Stimulated activated CD4-positive, alpha-beta T cell treated with anti-CD3 and anti-CD28 coated beads, Interleukin-2, amount 100 ng/mL, for 24 hours (primary cell): ENCODE data around the gene PCGF2.

Source experiments
- DNase-seq, 2 donors: peaks; one replicate each; pipeline ENCODE4 v3.0.0-alpha.2; 2020

Gene PCGF2

DNA sequence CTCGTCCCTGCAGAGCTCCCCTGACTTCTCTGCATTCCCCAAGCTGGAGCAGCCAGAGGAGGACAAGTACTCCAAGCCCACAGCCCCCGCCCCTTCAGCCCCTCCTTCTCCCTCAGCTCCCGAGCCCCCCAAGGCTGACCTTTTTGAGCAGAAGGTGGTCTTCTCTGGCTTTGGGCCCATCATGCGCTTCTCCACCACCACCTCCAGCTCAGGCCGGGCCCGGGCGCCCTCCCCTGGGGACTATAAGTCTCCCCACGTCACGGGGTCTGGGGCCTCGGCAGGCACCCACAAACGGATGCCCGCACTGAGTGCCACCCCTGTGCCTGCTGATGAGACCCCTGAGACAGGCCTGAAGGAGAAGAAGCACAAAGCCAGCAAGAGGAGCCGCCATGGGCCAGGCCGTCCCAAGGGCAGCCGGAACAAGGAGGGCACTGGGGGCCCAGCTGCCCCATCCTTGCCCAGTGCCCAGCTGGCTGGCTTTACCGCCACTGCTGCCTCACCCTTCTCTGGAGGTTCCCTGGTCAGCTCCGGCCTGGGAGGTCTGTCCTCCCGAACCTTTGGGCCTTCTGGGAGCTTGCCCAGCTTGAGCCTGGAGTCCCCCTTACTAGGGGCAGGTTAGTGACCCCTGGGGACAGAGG is 31.6 kb downstream of the PCGF2 start:
- DNase-seq = no peak

DNA sequence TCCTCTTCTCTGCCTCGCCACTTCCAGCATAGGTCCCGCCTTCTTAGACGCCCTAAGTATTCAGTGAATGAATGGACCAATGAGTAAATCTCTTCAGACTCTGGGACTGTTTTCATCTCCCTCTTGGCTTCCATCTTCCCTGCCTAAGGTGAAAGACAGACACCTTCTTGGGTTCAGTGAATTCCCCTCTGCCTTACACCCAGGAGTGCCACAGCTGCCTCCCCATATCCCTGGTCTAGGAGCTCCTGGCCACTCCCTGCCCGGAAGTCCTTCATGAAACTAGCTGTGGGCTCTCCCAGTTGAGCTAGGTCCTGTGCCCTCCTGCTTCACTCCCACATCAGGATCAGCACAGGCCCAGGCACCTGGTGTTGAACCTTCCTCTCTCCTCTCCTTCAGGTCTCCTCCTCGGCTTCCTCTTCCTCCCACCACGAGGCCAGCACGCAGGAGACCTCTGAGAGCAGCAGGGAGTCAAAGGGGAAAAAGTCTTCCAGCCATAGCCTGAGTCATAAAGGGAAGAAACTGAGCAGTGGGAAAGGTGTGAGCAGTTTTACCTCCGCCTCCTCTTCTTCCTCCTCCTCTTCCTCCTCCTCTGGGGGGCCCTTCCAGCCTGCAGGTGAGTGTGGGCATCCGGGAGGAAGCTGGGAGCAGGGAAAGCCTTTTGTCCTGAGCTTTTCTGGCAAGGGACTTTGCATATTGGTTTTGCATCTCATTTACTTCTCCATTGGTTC is 32.8 kb downstream of the PCGF2 start:
- DNase-seq = peak in 1 of 2 donors; percentile 37

DNA sequence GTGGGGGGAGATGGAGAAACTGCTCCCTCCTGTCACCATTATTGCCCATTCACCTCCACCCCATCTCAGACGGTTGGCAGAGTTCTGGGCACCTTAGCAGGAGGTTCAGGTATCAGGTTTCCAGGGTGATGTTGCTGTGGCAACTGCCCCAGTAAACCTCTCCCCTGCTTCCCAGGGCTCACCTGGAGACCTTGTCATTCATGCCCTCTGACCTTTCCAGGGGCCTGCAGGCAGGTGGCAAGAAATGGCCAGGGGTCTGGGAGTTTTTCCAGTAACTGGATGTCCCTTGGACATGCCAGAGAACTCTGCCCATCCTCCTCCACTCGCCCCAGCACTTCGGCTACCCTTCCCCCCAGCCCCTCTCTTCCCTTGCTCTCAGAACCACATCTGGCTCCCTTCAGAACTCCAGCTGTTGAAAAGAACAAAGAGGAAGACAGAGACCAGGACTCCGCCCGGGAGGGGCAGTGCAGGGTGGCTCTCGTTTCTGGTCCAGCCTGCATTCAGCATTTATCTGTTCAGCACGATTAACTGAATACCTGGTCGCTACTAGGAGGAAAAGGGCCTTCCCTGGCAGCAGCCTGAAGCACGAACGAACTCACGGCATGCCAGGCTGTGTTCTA is 34.6 kb downstream of the PCGF2 start:
- DNase-seq = no peak

DNA sequence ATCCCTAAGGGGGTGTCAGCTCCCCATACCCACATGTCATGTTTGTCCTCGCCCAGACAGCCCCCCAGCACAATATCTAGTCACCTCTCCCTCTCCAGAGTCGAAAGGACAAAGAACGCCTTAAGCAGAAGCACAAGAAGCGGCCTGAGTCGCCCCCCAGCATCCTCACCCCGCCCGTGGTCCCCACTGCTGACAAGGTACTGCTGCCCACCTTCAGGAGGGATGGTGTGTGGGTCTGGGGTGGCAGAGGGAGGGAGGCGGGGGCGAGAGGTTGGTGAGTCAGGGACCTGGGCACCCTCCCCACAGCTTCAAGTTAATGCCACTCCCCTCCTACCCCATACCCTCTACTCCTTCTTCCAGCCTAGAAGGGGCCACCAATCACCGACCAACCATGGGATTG is 35.5 kb downstream of the PCGF2 start:
- DNase-seq = no peak

DNA sequence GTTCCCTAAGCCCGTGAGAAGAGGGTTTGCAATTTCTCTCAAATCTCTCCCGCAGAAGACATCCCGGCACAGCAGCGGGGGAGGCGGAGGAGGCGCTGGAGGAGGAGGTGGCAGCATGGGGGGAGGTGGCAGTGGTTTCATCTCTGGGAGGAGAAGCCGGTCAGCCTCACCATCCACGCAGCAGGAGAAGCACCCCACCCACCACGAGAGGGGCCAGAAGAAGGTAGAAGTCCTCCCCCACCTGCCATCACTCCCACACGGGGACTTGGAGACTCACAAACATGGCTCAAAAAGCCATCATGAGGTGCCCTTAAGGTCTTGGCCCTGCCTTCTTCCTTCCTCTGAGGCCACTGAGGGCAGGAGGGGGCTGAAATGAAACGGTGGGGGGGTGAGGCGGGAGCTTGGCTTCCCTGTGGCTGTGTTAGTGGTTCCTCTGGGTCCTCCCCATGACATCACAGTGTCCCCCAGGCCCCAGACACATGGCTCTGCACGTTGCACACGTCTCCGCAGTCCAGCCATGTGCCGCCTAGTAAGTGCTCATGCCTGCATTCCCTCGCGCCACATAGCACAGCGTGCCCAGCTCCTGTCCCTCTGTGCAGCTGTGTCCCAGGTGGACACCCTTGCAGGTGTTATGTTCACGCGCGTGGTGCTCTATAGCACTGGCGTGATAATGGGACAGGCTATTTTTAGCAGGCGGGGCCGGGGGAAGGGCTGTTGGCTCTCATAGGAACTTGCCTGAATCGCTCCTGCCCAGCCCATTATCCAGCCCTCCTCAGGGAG is 36.2 kb downstream of the PCGF2 start:
- DNase-seq = no peak

DNA sequence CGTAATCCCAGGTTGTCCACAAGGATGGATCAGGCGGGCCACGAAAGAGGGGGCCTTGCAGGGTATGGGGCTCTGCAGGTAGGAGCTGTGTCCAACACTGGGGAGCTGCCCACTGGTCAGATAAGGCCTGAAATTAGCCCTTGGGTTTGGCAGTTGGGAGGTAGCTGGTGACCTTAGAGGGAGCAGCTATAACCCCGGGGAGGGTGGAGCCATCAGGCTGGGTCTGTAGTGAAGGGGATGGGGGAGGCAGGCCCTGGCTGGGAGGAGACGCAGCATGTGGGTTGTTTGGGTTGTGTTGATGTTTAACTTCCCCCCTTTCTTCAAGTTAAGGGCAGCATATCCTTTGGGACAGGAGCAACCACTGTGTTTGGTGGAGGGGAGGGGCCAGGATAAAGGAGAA is 37.2 kb downstream of the PCGF2 start:
- DNase-seq = no peak

DNA sequence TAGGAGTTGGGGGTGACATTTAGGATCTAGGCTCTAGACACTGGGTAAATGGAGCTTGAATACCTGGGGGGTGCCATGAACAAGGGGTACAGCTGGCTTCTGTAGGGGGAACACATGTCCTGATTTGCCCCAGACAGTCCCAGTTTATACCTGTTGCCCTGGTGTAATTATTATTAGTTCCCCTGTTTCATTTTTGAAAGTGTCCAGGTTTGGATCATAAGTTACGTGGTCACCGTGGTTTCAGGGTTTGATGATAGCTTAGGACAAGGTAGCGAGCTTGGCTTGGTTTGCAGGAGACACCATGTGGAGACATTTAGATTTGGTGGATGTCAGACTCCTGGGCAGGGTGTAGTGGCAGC is 37.6 kb downstream of the PCGF2 start:
- DNase-seq = no peak

DNA sequence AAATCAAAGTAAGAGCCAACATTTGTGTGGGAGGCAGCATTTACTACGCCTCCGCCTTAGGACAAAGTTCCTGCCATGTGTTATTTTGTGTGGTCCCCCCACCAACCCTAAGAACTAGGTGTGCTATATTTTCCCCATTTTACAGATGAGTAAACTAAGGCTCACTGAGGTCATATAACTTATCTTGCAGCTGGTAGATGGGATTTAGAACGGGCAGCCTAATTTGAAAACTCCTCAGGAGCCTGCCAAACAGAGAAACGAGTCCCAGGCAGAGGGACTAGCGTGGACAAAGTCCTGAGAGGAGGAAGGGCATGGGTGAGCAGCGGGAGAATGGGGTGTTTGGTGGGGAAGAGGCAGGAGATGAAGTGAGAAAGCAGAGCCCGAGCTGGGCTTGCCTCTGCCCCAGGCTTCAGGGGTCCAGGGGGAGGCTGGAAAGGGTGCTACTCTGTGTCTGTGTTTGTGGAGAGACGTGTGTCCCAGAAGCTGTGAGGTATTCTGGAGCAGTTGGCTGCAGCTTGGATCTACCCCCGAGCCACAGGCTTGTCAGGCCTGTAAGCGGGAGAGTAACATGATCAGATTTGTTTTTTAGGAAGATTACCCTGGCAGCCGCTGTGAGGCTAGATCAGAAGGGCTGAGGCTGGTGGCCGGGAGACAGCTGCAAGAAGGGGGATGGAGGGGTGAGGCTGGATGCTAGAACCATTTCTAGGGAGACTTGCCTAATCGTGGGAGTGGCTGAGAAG is 38.1 kb downstream of the PCGF2 start:
- DNase-seq = no peak

DNA sequence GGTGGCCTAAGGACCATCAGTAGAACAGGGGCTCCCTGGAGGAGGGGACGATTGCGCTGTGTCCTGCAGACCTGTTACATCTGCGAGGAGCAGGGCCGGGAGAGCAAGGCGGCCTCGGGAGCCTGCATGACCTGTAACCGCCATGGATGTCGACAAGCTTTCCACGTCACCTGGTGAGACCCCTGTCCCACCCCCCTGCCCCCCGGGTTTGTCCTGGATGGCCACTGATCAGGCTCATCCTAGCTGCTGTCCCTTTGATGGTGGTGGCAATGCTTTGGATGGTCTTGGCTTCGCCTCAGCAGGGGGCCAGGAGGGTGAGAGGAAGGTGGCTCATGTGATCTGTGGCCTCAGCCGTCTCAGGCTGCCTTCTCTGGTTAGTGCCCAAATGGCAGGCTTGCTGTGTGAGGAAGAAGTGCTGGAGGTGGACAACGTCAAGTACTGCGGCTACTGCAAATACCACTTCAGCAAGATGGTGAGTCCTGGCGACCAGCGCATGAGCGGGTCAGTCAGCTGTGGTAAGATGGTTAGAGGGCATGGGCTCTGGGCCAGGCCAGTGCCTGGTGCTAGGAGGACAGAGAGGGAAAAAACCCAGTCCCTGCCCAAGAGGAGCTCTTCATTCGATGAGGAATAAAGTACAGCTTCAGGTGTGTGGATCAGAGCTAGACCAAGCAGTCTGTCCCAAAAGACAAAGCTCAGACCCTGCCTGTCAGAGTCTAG is 38.9 kb downstream of the PCGF2 start:
- DNase-seq = no peak

DNA sequence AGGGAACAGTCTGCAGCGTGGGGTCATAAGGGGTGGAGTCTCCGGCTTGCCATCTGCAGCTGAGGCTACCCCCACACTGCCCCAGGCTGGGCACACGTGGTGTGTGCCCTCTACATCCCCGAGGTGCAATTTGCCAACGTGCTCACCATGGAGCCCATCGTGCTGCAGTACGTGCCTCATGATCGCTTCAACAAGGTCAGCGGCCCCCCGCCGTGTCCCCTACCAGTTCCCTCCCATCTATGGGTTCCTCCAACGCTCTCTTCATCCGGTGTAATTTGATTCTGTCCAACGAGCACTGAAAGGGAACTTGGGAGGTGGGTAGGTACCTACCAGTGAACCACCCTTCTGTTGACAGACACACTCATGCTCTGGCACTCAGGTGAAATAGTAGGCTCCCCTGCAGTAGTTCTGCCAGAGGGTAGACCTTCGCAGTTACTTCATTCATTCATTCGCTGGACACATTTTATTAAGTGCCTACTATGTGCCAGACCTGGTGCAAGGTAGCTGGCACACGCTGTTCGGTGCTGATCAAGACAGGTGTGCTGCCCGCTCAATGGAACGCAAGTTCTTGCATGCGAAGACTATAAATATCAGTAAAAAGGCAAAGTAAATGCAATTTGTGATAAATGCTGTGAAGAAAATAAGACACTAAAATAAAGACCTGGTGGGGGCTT is 40.3 kb downstream of the PCGF2 start:
- DNase-seq = no peak

DNA sequence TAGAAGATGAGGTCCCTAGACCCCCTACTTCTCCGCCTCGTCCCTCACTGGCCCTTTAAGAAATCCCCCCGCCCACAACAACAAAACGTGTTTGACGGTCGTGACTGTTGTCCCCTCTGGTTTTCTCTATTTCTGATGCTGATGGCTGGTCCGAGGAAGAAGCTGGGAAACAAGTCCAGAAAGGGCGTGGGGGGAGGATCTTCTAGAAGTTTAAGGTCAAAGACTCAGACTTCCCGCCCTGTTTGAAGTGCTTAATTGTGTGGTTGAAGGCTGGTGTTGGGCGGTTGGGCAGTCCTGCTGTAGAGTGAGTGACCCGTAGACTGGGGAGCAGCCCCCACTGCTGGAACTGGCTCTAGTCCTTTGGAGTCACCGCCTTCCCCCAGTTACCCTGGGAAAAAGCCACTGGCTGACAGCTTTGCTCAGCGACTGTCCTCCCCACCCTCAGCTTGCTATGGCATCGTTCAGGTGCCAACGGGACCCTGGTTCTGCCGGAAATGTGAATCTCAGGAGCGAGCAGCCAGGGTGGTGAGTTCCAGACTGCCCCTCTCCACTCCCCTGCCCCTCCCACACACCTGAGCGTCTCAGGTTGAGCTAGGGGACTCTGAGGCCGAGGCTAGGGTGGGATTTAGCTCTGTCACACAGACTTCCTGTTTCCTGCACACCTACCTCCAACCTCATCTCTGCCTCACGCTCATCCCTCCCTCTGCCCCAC is 41.5 kb downstream of the PCGF2 start:
- peak; percentile 46 to 51 for DNase-seq

DNA sequence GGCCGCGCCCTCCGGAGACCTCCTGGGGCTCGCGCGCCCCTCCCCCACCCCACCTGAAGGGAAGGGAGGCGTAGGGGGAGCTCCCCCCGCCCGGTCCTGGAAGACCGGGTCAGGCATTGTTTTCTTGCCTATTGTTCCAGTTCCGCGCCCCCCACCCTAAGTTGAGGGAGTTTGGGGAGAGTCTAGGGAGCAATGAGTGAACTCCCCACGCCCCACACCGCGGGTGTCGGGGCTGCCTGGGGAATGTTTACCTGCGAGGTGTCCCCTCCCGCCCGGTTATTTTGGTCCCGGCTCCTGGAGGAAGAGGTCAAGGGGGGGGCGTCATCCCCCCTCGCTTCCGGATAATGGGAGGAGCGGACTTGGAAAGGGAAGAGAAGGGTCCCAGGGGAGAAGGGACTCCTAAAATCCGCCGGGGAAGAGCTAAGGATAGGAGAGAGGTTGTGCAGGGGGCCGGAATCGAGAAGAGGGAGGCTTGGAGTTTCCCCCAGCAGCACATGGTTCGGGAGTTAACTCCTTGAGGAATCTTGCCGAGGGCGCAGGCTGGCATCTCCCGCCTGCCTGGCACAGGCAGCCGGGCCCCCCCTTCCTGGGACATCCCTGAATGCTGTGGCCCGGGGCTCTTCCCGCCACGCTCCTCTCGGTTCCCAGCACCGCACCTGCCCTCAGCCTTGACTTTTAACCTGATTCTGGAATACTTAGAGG is 42.2 kb downstream of the PCGF2 start:
- DNase-seq = peak; percentile 58 to 59

DNA sequence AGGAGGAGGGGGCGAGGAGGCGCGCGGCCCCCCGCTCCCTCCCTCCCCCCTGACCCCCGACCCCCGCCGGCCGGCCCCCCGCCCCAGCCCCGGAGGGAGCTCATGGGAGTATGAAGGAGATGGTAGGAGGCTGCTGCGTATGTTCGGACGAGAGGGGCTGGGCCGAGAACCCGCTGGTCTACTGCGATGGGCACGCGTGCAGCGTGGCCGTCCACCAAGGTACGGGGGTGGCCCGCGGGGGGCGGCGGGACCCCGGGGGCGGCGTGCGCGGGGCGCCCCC is 42.7 kb downstream of the PCGF2 start:
- DNase-seq = no peak

DNA sequence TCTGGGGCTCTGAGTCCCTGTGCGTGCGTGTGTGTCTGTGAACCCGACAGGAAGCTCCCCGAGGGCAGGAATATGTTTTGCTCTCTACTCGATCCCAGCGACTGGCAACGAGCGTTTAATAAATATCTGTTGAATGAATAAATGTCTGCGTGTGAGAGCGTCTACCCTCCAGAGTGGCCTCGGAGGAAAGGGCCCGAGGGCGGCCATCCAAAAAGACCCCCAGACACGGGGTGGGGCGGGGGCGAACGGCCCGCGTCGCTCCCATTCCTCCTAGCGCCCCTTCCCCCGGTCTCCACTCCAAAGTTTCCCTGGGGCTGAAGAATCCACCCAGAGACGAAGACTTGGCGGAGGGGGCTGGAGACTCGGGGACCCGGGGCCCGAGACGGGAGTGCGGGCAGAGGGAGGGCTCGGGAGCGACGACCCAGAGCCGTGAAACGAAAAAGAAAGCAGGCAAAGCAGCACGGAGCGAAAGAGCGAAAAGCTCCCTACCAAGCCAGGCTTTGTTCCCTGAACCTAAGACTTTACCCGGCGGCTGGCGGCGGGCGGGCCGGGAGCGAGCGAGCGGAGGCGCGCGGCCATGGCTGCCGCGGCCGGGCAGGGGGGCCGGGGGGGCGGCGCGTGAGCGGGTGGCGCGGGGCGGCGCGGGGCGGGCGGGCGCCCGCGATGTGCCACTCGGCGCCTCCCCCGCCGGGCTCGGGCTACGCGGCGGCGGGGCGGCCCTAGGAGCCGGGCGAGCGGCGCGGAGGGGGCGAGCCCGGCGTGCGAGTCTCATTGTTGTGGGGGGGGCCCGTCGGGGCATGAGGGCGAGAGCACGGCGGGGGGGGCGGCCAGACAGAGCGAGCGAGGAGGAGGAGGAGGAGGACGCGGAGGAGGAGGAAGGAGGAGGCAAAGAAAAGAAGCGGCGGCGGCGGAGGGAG is 43.3 kb downstream of the PCGF2 start, which contains the start of gene MLLT6:
TSS of gene MLLT6 (plus strand) at position 668 of the 917 bp plus-strand sequence. CDS start 360 bp downstream, outside the sequence.
- DNase-seq = peak; percentile 76 to 78

DNA sequence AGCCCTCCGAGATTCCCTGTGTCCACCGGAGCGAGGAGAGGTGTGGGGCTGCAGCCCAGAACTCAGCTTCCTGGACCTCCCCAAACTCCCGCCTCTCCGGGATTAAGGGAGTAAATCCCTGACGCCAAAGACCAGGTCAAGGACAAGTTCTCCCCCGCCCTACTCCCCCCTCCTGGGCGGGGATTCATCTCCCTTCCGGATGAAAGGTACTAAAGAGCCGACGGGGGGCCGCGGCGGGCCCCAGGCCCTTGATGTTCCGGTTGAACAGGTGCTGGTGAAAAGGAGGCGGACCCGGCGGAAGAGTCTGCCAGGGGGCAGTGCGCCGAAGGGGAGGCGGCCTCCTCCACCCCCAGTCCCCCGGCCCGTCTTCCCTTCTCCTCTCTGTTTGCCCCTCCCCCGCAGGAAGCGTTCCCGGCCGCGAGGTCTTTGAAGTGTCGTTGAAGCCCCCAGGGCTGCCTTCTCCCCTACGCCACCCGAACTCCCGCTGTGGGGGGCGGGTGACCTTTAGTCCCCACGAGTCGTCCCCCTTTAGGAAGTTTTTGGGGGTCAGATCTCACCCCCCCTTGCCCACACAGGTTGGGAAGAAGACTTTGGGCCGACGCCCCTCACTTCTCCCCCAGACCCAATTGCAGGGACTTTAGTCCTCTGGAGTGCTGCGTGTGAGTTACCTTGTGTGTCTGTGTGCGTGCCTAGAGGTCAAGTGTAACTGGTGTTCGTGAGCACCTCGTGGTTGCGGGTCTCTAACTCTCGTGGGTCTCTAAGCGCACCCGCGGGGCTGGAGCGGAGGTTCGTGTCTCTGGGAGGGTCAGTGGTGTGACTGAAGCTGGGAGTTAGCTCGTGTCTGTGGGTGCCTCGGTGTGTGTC is 44.2 kb downstream of the PCGF2 start:
- peak; percentile 86 to 93 for DNase-seq

DNA sequence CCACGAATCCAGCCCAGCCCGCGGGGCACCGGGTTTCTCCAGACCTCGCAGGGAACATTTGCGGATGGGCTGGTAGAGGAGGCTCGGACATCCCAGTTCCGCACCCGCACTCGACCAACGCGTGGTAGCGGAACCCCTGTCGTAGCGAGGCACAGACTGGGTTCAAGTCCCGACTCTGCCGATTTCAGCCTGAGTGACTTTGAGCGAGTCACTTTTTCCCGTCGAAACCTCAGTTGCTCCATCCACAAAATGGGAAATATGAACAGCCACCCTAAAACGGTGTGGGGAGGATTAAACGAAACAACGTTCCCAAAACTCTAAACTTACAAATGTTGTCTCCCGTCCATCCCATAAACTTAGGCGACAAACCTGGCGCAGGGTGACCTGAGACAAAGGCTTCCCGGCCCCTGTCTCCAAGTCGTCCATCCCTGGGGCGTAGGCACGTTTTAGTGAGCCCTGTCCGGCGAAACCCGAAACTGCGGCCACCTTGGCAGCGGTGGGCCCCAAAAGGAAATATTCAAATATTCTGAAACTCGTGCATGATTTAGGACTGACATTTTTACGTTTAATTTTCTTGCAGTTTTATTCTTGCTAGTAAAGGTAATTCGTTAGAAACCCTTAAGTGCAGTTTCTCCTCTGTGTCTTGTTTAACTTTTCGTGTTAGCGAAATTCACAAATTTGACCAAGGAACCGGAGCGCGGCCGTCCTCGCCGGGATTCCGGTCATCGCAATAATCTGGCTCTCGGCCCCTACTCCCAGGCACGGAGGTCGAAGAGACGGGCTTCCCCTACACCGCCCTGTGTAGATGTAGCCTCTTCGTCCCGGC is 45.0 kb downstream of the PCGF2 start:
- DNase-seq = peak; percentile 46 to 54
